Measurements from ENCODE around the gene ARHGEF3.

ARHGEF3 gene

DNA sequence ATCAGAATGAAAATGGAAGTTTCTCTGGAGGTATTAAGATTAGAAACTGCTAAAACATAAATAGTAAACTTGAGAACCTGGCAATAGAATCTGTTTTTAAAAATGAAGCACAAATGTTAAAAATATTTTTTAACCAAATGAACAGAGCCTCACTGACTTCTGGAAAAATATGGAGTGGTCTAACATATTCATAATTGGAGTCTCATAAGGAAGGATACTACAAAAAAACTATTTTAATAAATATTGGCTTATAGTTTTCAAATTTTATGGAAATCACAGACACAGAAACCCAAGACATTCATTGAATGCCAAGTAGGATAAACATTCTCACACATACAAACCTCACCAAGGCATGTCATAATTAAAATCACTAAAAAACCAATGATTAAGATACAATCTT, 95.1 kb downstream of the ARHGEF3 start:
- DNase-seq (ENCODE audit: low read depth, low spot score), result no peak
- POLR2A ChIA-PET, result no interaction called here
- TF ChIP-seq, protein P1, sequence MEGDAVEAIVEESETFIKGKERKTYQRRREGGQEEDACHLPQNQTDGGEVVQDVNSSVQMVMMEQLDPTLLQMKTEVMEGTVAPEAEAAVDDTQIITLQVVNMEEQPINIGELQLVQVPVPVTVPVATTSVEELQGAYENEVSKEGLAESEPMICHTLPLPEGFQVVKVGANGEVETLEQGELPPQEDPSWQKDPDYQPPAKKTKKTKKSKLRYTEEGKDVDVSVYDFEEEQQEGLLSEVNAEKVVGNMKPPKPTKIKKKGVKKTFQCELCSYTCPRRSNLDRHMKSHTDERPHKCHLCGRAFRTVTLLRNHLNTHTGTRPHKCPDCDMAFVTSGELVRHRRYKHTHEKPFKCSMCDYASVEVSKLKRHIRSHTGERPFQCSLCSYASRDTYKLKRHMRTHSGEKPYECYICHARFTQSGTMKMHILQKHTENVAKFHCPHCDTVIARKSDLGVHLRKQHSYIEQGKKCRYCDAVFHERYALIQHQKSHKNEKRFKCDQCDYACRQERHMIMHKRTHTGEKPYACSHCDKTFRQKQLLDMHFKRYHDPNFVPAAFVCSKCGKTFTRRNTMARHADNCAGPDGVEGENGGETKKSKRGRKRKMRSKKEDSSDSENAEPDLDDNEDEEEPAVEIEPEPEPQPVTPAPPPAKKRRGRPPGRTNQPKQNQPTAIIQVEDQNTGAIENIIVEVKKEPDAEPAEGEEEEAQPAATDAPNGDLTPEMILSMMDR (IDR thresholded peaks at IDR 0.05; ENCODE audit: insufficient read depth, low read length, missing control alignments), result no peak
- CTCF ChIA-PET, result interaction anchor here (7.6 to 8.4 kb wide), 2 partner anchors 93 to 283 kb away, joined by 164 to 376 read pairs; partner anchors contain the start of gene ARHGEF3
- H3K4me3 ChIP-seq (ENCODE audit: low read depth, low read length), result no peak overlapping the region

DNA sequence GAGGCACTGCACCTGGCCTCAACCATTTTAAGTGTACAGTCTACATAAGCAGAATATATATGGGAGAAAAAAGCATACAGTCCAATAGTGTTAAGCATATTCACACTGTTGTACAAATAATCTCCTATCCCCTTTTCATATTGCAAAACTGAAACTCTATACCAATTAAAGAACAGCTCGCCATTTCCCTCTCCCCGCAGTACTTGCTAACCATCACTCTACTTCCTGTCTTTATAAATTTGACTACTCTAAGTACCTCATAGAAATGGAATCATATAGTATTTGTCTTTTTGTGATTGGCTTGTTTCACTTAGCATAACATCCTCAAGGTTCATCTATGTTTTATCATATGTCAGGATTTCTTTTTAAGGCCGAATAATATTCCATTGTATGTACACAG, 97.0 kb downstream of the ARHGEF3 start:
- ChIA-PET CTCF (interaction anchor here (0.6 to 8.4 kb wide), 4 partner anchors 94 to 364 kb away, joined by 3 to 376 read pairs (median 108); partner anchors contain the start of gene ARHGEF3), POLR2A (no interaction called here)
- TF ChIP-seq, protein P1 (IDR thresholded peaks at IDR 0.05; ENCODE audit: insufficient read depth, low read length, missing control alignments), result no peak
- H3K4me3 ChIP-seq (ENCODE audit: low read depth, low read length), result no peak overlapping the region
- DNase-seq (ENCODE audit: low read depth, low spot score), result no peak

DNA sequence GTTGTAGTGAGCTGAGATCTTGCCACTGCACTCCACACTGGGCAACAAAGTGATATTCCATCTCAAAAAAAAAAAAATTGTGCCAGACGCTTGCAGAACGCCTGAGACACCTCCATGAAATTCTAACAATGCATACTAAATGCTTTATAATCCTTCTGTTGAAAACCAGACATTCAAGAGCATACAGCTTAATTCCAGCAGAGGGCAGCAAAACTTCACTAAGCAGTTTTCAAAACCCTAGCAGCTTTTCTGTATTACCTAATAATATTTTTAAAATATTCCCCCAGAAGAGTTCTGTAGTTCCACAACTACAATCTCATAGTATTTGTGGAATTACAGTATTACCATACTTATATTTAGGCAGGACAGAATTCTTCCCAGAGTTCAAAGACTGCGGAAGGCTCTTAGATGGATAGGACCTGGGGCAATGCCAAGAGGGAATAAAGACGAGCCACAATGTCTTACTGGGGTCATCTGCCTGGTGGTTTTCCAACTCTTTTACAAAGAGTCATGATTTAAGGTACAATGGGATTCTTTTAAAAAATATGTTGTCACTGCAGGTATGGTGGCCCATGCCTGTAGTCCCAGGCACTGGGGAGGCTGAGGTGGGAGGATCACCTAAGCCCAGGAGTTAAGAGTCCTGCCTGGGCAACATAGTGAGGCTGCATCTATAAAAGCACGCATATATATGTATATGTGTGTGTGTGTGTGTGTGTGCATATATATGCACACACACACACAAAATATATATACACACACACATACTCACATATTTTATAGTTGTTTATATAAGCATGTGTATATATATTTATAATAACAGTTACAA, 99.0 kb downstream of the ARHGEF3 start:
- ChIA-PET CTCF (interaction anchor here (0.6 to 8.4 kb wide), 25 partner anchors 9 to 494 kb away, joined by 3 to 376 read pairs (median 4); partner anchors contain the start of genes ARHGEF3 and TASOR), POLR2A (interaction anchor here (1.3 kb wide), 1 partner anchor 286 kb away, joined by 4 read pairs; no protein-coding TSS in a partner anchor)
- peak; percentile 41 for DNase-seq (ENCODE audit: low read depth, low spot score)
- no peak overlapping the region for H3K4me3 ChIP-seq (ENCODE audit: low read depth, low read length)
- TF ChIP-seq, protein P1 (IDR thresholded peaks at IDR 0.05; ENCODE audit: insufficient read depth, low read length, missing control alignments), result peak; percentile 58

DNA sequence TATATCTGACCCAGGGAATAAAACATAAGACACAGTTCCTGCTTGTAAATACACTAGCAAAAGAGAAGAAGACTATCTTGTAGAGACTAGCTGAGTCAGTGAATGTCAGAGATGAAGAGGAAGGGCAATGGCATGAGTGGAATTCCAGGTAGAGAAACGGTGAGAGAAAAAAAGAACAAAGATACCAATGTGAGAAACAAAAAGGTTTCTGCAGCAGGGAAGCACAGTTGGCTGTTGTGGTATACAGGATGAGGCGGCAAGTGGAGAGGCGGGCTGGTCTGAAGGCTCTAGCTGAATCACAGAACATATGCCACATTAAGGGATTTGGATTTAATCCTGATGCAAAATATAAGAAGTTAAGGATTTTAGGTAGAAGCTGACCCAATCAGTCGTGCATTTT, 101.6 kb downstream of the ARHGEF3 start:
- H3K4me3 ChIP-seq (ENCODE audit: low read depth, low read length), result no peak overlapping the region
- TF ChIP-seq, protein P1 (IDR thresholded peaks at IDR 0.05; ENCODE audit: insufficient read depth, low read length, missing control alignments), result no peak
- DNase-seq (ENCODE audit: low read depth, low spot score), result no peak
- ChIA-PET CTCF (interaction anchor here (5.6 to 8.4 kb wide), 3 partner anchors 99 to 297 kb away, joined by 52 to 376 read pairs (median 164); partner anchors contain the start of gene ARHGEF3), POLR2A (no interaction called here)

DNA sequence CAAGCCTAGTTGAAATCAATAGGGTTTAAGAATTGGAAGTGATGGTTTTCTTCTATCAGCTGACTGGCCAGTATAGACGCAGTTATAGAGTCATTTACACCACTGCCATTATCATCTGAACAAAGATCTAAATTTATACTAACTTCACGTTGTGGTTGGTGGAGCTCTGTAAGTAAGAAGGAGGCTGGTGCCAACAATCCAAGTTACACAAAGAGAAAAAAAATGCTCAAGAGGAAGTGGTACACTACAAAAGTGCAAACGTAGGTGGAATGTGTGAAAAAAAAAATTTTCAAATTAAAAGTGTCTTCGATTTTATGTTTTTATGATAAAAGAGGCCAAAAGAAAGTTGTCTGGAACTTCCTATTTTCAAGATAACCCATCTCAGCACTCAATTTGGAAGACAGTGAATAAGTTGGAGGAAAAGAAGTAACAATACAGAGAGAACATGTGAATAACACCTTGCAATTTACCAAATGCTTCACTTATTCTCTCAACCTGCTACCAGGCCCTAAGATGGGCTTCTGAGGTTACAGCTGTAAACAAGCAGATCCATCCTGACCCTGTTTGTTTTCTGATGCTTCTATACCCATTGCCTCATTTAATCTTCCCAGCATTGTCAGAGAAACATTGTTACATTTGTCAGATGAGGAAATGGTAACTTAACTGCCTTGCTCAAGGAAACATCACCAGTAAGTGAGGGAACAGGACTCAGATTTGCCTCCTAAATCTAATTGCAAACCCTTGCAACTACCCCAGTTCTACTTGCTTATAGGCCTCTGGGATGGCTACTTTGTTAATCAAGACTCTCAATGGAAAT, 106.7 kb downstream of the ARHGEF3 start:
- ChIA-PET CTCF (interaction anchor here (1.0 to 6.2 kb wide), 7 partner anchors 8 to 301 kb away, joined by 3 to 48 read pairs (median 5); partner anchors contain the start of gene ARHGEF3), POLR2A (no interaction called here)
- TF ChIP-seq, protein P1 (IDR thresholded peaks at IDR 0.05; ENCODE audit: insufficient read depth, low read length, missing control alignments), result no peak
- no peak overlapping the region for H3K4me3 ChIP-seq (ENCODE audit: low read depth, low read length)
- no peak for DNase-seq (ENCODE audit: low read depth, low spot score)

Data from AG04449 (cell line).